Measurements from ENCODE around the gene SLC16A10. TPM values are rescaled to one million over a fixed set of nuclear protein-coding genes. Genes with fewer than 3 reads are reported as not detected.
"Not testable (repeated sequence)": the region's sequence is repeated elsewhere in the genome, so short reads cannot be mapped to it uniquely, and the experiment has no call there.

The SLC16A10 gene
- total RNA-seq, 1 experiment from 2014 or later, result 5.9 TPM

DNA sequence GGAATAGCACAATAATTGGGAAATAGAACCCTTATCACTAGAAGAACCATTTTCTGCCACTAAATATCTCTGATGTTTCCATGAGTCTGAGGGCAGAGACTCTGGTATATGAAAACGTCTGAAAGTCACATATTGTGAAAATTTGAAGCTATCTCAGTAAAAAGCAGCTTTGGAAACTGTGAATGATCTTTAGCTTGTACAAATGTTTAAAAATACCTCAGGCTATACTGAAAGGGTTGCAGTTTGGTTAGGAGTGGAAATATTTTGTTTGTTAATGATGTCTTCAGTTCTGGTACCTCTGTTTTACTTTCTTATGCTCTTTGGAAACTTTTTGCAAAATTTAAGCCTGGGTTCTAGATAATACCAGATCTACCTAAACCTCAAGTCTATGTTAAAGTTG lies 135.0 kb downstream of the SLC16A10 start:
- in situ Hi-C loops (cut with HindIII; ENCODE audit: low pct_unique_long_range_greater_than_20kb, low sequenced_read_pairs), result no loop called here
- DNase-seq (ENCODE audit: low read depth, low spot score), result no peak

DNA sequence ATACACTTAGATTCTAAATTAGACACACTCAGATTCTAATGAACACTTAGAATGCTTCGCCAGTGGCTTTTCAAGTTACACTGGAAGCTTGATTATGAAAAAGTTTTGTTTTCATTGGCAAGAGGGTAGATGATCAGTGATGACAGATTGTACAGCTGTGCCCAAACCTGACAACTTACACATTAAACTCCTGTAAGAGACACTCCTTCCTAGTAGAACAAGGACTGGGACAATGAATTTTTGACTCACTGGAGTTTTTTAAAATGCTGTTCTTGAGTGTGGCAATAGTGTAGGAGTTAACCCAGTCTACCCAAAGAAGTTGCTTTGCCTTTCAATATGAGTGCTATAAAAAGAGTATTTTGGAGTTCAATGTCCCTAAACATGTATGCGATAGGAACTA lies 140.8 kb downstream of the SLC16A10 start:
- DNase-seq (ENCODE audit: low read depth, low spot score), result no peak
- in situ Hi-C loops (cut with HindIII; ENCODE audit: low pct_unique_long_range_greater_than_20kb, low sequenced_read_pairs), result no loop called here

DNA sequence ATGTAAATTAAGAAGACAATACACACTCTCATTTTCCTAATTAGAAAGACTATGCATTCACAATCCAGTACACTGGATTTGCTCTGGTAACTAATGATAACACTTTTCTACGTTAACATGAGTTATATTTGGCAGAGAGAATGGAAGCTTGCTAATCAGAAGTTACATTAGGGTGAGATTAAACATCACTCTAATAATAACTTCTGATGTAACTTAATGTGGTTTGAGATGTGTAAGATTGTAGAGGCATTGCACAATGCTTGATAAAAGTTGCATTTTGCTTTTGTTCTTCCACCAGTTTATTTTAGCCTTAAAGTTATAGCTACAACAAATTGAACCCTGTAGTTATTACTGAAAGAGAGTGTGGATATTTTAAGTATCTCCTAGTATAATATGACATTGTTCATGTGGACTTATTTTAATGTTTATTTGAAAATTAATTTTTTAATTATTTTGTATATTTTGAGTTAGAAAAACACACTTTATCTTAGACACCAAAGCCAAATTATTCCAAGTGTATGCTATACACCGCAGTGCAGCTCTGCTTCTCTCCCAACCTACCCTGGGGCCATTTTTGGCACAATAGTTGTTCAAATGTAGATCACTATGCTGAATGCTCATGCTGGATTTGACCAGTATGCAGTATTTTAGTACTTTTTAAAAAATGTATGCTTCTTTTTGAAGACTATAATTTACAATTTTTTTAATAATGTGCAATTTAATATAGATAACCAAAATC lies 143.2 kb downstream of the SLC16A10 start:
- no peak for DNase-seq (ENCODE audit: low read depth, low spot score)
- in situ Hi-C loops (cut with HindIII; ENCODE audit: low pct_unique_long_range_greater_than_20kb, low sequenced_read_pairs), result no loop called here

DNA sequence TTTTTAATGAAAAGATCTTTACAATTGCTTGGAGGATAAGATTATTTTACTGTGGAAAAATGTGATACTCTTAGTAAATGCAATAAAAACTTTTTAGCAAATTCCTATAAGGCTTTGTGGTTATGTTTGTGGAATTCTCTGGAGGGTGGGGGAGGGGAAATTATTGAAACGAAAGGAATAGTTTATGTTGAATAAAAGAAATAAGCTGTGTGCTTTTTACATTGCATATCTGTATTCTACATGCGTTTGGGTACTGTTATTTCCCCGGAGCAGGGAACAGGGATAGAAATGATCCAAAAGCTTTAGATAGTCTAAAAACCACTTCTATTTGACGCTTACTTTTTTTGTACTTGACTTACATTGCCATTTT lies 143.8 kb downstream of the SLC16A10 start:
- no peak for DNase-seq (ENCODE audit: low read depth, low spot score)
- in situ Hi-C loops (cut with HindIII; ENCODE audit: low pct_unique_long_range_greater_than_20kb, low sequenced_read_pairs), result no loop called here

DNA sequence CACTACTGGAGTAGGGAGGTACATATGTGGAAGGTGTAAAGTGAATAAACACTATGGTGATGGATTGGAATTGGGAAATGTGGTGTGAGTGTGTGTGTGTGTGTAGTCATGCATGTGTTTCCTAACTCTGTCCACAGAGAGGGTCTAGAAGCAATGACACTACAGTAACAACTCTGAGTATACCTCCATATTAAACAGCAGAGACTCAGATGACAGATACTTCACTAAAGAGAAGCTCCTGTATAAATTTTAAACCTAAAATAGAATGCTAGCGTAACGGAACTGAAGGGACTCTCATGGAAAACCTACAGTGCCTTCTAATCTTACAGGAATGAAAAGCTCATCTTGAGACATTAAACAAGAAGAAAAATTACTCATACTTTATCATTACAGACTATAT lies 150.5 kb downstream of the SLC16A10 start:
- DNase-seq (ENCODE audit: low read depth, low spot score), result no peak
- in situ Hi-C loops (cut with HindIII; ENCODE audit: low pct_unique_long_range_greater_than_20kb, low sequenced_read_pairs), result no loop called here

DNA sequence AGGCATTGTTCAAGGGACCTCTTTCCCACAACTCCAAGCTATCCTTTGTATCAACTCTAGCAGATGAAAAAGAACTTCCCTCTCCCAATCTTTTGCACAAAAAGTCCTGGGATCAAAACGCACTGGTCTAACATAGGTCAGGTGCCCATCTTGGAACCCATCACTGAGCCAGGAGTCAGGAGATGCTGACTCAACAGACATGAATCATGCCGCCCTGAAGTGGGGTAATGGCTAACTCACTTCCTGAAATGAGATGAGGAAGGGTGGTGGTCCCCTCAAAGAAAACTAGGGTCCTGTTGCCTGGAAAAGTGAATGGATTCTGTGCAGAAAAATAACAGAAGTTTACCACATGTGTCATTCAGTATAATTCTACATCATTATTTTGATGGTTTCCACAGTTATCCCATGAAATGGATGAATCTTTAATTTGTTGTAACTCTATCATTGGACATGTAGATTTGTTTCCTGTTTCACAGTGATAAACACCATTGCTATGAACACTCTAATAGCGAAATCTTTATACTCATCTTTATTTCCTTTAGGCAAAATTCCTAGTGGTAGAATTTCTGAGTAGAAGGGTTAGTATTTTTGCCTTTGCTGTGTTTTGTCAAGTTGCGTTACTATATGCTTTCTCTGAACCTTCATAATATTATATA lies 151.3 kb downstream of the SLC16A10 start:
- no peak for DNase-seq (ENCODE audit: low read depth, low spot score)
- in situ Hi-C loops (cut with HindIII; ENCODE audit: low pct_unique_long_range_greater_than_20kb, low sequenced_read_pairs), result no loop called here

DNA sequence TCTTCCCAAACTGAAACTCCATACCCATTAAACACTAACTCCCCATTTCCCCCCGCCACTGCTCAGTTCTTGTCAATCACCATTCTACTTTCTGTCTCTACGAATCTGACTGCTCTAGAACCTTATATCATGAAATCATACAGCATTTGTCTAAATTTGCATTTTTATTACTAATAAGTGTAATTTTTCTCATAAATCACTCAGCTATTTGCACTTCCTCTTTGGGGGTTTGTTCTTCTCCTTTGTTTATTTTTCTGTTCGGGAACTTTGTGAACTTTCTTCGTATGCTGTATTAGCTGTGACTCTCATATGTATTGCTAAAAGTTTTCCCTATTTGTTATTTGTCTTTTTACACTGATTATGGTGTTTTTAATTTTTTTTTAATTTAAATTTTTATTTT lies 152.2 kb downstream of the SLC16A10 start:
- DNase-seq (ENCODE audit: low read depth, low spot score), result no peak
- in situ Hi-C loops (cut with HindIII; ENCODE audit: low pct_unique_long_range_greater_than_20kb, low sequenced_read_pairs), result no loop called here

DNA sequence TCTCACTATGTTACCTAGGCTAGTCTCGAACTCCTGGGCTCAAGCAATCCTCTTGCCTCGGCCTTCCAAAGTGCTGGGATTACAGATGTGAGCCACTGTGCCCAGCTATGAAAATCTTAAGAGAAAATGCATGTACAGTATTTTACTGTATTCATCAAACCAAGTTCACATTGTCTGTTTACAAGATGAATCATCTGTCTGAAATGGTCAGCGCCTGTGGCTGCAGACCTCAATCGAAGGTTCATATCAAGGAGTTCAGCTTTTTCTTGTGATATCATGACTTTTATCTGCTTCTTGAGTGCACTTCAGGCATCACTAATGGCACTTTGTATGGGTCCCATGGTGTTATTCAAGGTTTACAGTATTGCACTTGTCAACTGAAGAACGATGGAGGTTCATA lies 155.1 kb downstream of the SLC16A10 start:
- in situ Hi-C loops (cut with HindIII; ENCODE audit: low pct_unique_long_range_greater_than_20kb, low sequenced_read_pairs), result no loop called here
- no peak for DNase-seq (ENCODE audit: low read depth, low spot score)

DNA sequence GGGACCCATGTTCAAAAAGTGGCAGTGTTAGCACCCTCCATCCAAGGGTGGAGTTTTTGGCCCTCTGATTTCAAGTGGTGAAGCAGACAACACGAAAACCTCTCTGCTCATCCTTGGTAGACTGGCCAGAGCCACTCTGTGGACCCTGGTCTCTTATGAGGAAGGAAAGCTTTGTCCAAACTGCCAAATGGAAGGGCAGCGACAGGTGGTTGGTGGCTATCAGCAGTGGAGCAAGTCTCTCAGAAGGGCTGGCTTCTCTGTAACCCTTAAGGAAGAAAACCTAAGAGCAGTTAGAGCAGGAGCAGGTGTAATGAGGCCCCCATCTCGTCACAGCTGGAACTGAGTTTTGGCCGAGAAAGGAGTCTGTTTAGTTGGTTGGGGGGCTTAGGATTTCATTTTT lies 155.8 kb downstream of the SLC16A10 start:
- in situ Hi-C loops (cut with HindIII; ENCODE audit: low pct_unique_long_range_greater_than_20kb, low sequenced_read_pairs), result no loop called here
- no peak for DNase-seq (ENCODE audit: low read depth, low spot score)

DNA sequence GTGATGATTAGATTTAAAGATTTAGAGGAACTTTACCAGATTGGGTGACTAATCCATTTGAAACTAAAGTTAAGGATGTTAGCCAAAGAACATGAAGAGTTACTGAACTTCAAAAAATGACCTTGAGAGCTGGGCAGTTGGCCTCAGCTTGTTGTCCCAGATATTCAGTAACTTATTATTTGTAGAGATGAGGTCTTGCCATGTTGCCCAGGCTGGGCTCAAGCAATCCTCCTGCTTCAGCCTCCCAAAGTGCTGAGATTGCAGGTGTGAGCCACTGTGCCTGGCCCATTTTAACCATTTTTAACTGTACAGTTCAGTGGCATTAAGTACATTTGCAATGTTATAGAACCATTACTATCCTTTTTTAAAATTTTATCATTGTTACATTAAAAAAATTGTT lies 161.5 kb downstream of the SLC16A10 start:
- DNase-seq (ENCODE audit: low read depth, low spot score), result no peak
- in situ Hi-C loops (cut with HindIII; ENCODE audit: low pct_unique_long_range_greater_than_20kb, low sequenced_read_pairs), result no loop called here

DNA sequence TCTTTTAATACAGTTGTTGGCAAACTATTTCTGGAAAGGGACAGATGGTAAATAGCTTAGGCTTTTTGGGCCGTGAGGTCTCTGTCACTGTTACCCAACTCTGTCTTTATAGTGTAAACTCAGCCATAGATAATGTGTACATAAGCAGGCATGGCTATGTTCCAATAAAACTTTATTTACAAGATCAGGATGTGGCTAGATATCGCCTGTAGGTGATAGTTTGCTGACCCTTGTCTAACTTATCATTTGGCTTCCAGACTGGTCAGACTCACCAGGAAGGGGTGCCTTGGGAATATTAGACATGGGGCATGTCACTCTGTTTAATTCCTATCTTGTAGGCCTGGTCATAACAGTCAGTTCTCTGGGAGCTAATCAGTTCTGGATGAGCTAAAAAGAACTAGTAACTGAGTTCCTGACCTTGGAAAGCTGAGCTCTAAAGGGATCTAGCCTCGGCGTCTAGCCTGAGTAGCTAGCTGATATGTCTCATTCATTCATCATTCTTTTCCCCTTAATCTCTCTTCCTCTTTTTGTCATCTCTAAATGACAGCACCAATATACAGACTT lies 163.6 kb downstream of the SLC16A10 start:
- DNase-seq (ENCODE audit: low read depth, low spot score), result no peak
- in situ Hi-C loops (cut with HindIII; ENCODE audit: low pct_unique_long_range_greater_than_20kb, low sequenced_read_pairs), result no loop called here

DNA sequence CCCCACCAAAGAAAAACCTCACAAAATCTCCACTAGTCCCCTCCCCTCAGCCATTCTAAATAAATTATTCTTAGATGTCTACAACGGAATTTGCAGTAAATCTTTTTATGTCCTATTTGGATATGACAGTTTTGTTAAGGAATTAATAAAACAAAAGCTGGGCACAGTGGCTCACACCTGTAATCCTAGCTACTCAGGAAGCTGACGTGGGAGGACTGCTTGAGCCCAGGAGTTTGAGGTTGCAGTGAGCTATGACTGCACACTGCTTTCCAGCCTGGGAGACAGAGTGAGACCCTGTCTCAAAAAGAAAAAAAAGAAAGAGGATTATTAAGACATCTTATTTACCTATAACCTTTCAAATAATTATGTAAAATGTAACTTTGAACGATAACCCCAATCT lies 165.4 kb downstream of the SLC16A10 start:
- no peak for DNase-seq (ENCODE audit: low read depth, low spot score)
- in situ Hi-C loops (cut with HindIII; ENCODE audit: low pct_unique_long_range_greater_than_20kb, low sequenced_read_pairs), result no loop called here

DNA sequence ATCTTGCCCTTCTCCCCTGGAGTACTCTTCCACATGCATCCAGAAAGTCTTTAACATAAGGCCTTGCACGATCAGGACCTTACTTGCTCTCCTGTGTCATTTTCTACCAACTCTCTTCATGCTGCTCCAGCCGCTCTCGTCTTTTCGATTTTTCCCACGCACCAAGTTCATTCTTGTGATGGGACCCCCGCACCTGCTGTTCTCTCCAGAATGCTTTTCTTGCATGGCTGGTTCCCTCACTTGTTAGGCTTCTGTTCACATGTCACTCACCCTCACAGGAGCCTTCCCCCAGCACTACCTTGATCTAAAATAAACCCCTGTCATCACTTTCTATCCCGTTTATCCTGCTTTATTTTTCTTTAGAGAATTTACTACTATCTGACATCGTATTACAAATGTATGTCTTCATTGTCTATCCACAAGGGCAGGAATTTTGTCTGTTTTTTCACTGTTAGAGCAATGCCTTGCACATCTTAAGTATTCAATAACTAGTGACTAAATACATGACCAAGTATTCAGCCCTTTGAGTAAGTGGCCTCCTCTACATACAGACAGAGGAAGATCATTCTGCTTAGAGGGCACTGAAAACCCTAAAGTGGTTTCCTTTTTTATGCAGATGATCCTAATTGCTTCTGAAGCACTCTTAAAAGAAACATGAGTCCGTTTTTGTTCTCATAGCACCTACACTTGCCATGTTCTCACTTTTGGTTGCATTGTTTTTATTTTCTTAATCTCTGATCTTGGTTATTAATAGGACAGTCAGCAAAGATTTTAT lies 166.9 kb downstream of the SLC16A10 start:
- no peak for DNase-seq (ENCODE audit: low read depth, low spot score)
- in situ Hi-C loops (cut with HindIII; ENCODE audit: low pct_unique_long_range_greater_than_20kb, low sequenced_read_pairs), result no loop called here

DNA sequence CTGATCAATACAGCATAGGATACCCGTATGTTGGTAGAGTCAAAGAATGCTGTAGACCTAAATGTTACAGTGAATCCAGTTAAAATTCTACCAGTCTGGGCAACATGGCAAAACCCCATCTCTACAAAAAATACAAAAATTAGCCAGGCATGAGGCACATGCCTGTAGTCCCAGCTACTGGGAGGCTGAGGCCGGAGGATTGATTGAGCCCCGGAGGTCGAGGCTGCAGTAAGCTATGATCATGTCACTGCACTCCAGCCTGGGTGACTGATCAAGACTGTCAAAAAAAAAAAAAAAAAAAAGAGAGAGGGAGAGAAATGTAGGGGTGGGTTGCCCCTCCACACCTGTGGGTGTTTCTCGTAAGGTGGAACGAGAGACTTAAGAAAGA lies 167.5 kb downstream of the SLC16A10 start:
- no peak for DNase-seq (ENCODE audit: low read depth, low spot score)
- in situ Hi-C loops (cut with HindIII; ENCODE audit: low pct_unique_long_range_greater_than_20kb, low sequenced_read_pairs), result no loop called here

DNA sequence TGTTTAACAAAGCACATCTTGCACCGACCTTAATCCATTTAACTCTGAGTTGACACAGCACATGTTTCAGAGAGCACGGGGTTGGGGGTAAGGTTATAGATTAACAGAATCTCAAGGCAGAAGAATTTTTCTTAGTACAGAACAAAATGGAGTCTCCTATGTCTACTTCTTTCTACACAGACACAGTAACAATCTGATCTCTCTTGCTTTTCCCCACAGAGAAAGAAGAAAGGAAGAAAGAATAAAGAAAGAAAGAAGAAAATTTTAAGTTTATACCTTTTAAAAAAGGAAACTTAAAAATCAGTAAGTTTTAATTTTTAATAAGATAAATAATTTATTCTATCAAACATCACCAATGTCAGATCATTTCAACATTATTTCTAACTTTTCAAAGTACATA lies 168.5 kb downstream of the SLC16A10 start:
- DNase-seq (ENCODE audit: low read depth, low spot score); in situ Hi-C loops (cut with HindIII; ENCODE audit: low pct_unique_long_range_greater_than_20kb, low sequenced_read_pairs): not testable (repeated sequence)

DNA sequence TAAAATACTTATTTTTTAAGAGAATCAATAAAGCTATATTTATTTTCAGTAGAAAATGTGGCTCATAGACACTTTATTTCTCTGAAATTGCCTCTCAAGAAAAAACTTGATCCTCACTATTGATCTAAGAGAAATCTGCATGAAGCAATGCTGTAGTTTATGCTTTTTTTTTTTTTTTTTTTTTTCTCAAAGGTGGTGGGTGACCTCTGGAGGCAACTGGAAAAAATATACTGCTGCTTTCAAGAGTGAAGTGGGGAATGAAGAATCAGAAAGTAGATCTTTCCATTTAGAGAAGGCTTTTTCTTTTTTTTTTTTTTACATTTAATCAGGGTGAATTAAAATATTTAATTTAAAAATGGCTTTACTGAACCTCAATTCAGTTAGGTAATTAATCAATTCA lies 169.3 kb downstream of the SLC16A10 start:
- in situ Hi-C loops (cut with HindIII; ENCODE audit: low pct_unique_long_range_greater_than_20kb, low sequenced_read_pairs), result no loop called here
- peak; percentile 34 for DNase-seq (ENCODE audit: low read depth, low spot score)

DNA sequence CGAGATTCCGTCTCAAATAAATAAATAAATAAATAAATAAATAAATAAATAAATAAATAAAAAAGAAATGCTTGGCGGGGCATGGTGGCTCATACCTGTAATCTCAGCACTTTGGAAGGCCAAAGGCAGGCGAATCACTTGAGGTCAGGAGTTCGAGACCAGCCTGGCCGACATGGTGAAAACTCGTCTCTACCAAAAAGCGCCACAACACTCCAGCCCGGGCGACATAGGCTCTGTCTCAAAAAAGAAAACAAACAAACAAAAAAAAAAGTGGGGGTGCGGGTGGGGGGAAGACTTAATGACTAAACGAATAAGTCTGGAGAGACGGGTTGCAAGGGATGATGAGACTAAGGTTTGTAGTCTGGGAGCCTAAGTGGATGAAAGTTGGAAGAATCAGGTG lies 170.7 kb downstream of the SLC16A10 start:
- in situ Hi-C loops (cut with HindIII; ENCODE audit: low pct_unique_long_range_greater_than_20kb, low sequenced_read_pairs), result no loop called here
- no peak for DNase-seq (ENCODE audit: low read depth, low spot score)

DNA sequence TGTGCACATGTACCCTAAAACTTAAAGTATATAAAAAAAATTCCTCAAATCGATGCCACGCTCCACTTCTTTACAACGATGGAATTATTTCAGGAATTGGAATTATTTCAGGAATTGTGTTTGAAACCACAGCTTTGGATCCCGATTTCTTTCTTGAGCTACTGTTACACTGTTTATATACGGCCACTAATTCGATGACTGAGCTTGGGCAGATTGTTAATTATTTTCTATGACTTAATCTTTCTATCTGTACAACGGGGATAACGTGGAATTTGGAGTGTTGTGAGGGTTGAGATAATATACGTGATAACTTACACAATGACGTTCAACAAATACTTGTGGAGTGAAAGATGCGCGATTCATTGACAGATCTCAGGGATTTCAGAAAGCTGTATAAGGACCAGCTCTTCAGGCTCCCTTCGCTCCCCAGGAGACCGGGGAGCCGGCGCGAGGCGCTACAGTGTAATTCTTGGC lies 171.3 kb downstream of the SLC16A10 start:
- in situ Hi-C loops (cut with HindIII; ENCODE audit: low pct_unique_long_range_greater_than_20kb, low sequenced_read_pairs), result no loop called here
- DNase-seq (ENCODE audit: low read depth, low spot score), result no peak
